NCI-H345 treated with DMSO at 0.1 percent for 48 hours (cell line): ENCODE measurements around the gene ZNF821.
"Not testable (repeated sequence)": the region's sequence is repeated elsewhere in the genome, so short reads cannot be mapped to it uniquely, and the experiment has no call there.

Source experiments
- DNase-seq: peaks from one replicate; lab custom pipeline; 2025; ENCODE audit not compliant: unreplicated experiment; lab: John Stamatoyannopoulos, UW

ZNF821 gene

DNA sequence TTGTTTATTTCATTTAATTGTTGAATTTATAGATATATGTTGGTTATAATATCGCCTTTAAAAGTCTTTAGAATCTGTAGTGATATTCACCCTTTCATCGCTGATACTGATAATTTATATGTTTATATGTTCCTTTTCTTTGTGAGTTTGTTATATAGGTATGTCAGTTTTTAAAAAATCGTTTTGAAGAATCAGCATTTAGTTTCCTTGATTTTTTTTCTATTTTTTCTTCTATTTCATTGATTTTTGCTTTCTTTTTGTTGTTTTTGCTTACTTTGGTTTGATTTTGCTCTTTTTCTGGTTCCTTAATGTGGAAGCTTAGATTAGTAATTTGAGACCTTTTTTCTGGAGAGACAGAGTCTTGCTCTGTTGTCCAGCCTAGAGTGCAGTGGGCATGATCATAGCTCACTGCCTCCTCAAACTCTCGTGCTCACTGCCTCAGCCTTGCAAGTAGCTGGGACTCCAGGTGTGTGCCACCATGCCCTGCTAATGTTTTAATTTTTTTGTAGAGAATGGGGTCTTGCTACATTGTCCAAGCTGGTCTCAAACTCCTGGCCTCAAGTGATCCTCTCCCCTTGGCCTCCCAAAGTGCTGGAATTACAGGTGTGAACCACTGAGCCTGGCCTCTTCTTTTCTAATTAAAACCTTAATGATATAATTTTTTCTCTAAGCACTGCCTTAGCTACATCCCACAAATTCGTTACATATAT is 18.8 kb upstream of the ZNF821 start:
- no peak for DNase-seq

DNA sequence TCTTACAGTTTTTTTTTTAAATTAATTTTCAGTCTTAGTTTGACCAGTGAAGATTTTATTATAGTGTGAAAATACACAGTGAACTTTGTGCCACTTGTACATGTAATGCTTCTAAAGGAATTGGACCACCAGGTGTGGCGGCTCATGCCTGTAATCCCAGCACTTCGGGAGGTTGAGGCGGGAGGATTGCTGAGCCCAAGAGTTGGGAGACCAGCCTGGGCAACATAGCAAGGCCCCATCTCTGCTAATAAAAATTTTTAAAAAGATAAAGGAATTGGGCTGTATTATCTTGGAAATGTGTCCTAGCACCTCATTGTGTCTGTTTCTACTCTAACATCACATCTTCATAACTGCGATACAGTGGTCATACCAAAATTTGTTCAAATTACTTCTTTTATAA is 15.2 kb upstream of the ZNF821 start:
- no peak for DNase-seq

DNA sequence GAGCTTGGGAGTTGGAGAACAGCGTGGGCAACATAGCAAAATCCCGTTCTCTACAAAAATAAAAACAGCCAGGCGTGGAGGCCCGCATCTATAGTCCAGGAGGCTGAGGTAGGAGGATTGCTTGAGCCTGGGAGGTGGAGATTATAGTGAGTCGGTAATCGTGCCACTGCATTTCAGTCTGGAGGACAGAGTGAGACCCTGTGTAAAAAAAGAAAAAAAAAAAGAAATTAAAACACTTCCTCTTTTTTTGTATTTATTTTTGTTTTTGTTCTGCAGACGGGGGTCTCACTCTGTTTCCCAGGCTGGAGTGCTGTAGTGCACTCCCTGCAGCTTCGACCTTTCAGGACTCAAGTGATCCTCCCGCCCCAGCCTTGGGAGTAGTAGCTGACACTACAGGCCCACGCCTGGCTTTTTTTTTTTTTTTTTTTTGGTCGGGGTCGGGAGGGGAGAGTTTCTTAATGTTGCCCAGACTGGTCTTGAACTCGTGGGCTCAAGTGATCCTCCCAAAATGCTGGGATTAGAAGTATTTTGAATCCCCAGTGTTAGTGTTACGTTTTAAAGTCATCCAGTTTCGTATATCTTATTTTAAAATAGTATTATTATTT is 12.9 kb upstream of the ZNF821 start:
- DNase-seq: no peak

DNA sequence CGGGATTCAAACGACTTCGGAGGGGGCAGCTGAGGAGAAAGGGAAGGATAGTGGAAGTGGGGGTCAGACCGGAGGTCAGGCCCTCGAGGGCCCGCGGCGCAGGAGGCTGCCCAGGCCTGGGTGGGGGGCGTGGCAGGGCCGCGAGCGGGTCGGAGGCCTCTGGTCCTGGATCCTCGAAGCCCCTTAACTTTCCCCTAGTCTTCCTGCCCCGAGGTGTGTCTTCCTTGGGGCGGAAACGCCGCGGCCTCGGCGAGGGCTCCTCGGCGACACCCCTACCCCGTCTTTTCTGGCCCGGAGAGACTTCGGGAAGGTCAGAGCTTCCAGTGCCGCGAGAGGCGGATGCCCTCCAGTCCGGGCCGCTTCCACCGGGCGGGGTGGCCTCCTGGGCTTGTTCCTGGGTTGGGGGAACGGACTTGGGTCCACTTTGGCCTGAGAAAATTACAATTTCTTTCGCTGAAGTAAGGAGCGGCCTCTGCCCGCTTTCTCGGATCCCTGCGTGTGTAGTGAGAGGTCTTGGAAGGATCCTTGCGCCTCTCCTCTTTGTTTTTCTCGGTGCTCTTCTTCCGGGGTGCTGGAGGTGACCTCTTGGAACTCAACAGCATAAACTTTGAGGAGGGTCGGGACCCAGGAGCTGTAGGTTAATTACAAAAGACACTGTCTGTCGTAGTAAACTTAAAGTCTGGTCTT is 11.8 kb upstream of the ZNF821 start:
- DNase-seq: no peak

DNA sequence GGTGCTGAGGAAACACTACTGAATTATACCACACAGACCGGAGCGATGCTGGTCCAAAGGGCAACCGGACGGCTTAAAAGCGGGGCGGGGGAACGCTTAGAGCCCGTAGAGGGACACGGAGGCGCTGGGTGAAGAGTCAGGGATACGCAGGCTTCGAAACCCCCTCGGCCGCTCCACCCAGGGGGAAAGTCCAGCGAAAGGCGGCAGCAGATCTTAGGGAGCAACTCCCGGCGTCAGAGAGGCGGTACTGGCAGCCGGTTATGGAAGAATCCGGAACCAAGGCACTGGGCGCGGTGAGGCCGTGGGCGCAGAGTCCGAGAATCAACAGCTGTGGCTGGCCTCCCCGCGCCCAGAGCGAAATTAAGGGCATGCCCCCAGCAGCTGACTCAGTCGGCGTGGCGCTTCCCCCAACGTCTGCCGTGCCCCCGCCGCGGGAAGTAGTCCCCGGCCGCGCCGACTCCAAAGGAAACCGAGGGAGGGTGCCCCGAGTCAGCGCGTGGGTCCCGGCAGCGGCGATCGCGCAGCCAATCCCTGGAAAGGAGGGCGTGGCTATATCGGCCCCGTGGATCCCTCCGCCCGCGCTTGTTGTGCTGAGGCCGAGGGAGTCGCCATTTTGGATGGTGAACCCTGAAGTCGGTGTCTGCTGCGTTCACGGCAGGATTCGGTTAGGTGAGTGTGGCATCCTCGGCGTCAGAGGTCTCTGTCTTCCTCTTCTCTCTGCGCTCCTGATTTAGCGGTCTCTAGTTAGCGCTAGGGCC is 11.1 kb upstream of the ZNF821 start, which contains the start of gene IST1:
IST1 (plus strand) TSS at position 611 of the 758 bp plus-strand sequence. CDS start 20,110 bp downstream, outside the sequence.
- DNase-seq: peak; percentile 84

DNA sequence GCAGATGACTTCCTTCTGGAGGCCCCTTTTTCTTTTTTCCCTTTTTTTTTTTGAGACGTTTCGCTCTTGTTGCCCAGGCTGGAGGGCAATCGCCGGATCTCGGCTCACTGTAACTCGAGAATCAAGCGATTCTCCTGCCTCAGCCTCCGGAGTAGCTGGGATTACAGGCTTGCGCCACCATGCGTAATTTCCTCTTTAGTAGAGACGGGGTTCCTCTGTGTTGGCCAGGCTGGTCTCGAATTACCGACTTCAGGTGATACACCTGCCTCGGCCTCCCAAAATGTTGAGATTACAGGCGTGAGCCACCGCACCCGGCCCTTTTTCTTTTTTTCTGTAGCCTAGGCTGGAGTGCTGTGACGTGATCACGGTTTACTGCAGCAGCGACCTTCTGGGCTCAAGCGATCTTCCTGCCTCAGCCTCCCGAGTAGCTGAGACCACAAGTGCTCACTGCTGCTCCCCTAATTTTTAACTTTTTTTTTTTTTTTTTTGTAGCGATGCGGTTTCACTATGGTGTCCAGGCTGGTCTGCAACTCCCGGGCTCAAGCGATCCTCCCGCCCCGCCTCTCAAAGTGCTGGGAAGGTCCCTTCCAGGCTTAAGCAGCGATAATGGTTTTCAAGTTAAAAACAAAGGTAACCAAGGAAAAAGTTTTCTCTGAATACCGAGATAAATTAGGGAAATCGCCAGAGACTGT is 10.4 kb upstream of the ZNF821 start:
- DNase-seq: peak; percentile 21

DNA sequence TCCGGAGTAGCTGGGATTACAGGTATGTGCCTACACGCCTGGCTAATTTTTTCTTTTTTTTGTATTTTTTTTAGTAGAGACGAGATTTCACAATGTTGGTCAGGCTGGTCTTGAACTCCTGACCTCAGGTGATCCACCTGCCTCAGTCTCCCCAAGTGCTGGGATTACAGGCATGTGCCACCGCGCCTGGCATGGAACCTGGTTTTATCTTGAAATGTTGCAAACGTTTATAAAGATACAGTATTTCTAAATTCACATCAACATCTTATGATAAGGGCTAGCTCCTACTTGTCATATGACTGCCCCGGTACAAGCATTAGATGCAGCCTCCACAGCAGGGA is 9.9 kb upstream of the ZNF821 start:
- no peak for DNase-seq

DNA sequence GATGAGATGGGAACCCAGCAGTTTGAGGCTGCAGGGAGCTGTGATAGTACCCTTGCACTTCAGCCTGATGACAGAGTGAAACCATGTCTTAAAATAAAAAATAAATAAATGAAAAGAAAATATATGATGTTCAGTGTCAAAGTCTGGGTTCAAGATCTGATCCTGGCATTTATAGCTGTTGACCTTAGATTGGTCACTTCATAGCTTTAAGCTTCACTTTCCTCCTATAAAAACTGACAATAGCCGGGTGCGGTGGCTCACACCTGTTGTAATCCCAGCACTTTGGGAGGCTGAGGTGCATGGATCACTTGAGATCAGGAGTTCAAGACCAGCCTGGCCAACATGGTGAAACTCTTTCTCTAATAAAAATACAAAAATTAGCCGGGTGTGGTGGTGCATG is 5.2 kb upstream of the ZNF821 start:
- DNase-seq: no peak

DNA sequence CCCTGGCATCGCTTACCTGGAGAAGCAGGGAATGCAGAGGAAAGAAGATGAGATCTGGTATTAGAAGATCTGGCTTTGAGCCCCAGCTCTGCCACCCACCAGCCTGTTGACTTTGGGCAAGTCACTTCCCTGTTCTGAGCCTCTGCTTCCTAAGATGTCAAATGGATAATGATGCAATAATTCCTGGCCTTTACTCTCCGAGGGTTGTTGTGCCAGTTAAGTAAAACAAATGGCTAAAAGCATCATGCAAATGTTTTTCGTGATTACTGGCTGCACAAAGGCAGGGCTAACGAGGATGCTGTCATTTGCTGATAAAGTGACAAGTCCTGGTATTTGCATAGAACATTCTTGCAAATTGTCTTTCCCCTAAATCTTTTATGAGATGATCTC is 1.3 kb upstream of the ZNF821 start:
- no peak for DNase-seq

DNA sequence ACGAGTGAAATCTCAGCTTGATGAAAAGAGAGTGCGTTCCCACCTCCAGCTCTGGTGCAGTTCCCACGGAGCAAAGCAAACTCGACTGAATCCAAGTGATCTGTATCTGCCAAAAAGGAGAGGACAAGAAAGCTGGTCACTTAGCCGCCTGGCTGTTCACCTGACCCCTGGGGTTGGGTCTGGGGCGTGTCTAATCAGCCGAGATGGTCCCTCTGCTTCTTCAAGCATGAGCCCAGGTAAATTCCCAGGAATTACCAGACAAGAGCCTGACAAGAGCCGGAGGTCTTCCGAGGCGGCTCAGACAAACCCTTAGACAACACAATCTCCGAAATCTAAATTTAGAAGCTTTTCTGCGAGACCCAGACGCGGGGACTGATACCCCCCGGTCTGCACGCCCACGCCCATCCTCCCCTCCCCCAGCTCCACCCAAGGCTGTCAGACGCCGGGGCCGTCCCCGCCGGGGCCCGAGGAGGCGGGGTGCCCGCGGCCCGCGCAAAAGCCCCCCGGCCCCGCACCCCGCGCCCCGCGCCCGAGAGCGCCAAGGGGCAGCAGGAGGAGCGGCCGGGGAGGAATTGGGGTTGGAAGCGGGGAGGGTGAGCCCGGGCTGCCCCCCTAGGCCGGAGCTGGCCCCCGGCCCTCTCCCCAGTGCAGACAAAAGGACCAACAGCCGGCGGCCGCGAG is 674 bp downstream of the ZNF821 start:
- DNase-seq: peak; percentile 5

DNA sequence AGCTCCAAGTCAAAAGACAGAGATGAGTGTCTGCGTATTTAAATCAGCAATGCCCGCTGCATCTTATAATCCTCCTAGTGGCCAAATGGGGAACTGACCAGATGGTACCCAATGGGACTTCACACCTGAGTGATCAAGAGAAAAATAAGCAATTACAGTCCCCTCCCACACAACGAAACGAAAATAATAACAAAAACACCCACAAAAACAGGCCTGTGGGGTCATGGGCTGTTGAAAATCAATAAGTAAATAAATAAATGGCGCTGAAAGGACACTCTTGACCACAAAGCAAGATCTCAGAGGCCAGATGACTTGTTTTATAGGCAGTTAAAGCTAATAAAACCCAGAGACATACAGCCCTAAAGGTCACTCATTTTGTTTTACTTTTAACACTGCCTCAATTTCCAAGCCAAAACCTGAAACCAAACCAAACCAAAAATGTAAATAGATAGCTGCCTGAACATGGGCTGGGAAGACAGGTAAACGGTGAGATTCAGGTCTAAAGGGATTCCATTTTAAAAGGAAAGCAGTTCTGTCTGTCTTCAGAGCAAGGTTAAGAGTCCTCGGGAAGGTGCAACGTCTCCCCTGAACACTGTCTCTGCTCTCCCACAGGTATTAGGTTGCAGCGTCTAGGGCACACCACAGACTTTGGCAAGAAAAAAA is 1.3 kb downstream of the ZNF821 start:
- DNase-seq: peak; percentile 48

DNA sequence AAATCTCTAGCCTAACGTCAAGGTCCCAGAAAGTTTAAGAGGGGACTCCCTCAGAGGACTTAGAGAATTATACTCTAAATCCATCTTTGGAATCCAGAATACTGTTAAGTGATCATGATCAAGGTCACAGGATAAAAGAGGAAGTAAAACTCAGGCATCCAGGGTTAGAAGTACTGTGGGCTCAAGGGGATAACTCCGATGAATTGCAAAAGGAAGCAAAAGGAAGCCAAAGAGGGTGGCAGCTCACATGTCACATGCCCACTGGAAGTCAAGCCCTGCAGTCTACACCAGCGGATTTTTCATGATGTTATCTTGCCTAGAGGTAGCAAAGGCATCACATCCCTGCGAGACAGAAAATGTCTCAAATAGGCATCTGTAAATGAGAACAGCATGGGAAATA is 3.8 kb downstream of the ZNF821 start:
- DNase-seq: no peak

DNA sequence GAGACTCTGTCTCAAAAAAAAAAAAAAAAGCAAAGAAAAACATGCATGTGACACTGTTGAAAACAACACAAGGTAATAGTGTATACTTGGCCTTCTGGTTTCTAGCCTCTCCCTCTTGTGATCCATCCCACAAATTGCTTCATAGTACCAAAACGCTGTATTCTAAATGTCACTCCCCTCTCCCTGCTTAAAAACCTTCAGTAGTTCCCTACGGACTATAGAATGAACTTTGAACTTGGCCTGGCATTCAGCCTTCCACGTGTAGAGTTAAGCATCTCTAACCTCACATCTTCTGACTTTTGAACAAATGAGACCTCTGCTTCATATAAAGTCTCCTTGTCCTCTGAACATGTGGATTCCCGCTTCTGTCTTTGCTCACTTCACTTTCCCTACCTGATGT is 5.1 kb downstream of the ZNF821 start:
- DNase-seq: no peak

DNA sequence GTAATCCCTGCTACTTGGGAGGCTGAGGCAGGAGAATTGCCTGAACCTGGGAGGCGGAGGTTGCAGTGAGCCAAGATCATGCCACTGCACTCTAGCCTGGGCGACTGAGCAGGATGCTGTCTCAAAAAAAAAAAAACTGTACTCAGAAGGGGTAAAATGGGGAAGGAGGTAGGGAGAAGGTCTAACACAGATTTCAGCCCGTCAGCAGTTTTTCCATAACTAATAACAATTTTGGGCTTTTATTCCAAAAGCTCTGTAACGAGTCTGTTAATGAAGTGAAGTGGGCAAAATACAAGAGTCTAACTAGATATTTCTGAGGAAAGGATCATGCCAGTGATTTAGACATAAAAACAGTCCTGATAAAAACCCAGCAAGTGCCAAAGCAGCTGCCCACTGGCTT is 10.8 kb downstream of the ZNF821 start:
- DNase-seq: no peak

DNA sequence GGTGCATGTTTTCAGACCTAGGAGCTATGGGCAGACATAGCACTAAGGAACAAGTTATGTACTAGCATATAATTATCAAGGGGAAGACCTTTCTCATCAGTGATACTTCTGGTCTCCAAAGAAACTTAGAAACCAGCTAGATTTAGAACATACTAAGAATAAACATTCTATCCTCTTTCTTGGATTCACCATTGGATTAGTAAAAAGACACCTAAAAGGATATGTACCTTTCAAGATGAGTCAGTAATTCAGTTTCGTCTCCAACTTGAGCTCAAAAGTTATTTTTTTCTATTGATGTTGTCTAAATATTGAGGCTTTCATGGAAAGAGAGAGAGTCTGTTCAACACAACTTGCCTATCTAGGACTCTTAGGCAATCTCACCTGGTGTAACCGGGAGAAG is 13.2 kb downstream of the ZNF821 start:
- no peak for DNase-seq

DNA sequence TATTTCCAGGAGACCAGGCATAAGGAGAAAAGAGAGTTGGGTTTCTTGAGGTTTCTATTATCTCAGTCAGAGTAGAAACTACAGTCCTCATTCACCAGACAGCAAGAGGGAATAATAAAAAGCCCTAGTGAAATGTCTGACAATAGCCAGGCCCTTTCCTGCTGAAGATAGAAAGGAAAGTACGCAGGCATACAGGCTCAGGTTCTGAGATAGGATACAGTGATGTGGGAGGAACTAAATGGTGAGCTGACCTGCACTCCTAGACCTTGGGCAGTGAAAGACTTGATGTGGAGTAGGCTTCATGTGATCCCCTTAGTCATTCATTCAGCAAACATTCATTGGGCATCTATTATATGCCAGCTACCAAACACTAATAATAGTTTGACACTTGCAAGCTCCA is 14.9 kb downstream of the ZNF821 start:
- no peak for DNase-seq

DNA sequence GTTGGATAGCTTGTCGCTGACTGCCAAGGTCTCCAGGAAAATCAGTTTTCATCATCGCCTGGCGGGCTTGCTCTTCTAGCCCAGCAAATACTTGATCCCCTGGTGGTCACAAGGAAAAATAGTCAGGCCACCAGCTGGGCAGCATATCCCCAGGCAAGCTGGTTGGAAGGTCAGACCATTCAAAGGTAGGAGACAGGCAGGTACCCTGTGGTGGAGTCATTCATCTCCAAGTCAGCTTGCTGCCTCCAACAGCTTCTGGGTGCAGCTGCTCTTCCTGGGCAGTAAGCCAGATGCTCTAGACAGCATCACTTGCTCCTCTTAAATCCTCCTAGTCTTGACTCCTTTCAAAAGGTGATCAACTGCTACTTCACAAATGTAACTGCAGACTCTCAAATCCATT is 16.0 kb downstream of the ZNF821 start:
- peak; percentile 75 for DNase-seq

DNA sequence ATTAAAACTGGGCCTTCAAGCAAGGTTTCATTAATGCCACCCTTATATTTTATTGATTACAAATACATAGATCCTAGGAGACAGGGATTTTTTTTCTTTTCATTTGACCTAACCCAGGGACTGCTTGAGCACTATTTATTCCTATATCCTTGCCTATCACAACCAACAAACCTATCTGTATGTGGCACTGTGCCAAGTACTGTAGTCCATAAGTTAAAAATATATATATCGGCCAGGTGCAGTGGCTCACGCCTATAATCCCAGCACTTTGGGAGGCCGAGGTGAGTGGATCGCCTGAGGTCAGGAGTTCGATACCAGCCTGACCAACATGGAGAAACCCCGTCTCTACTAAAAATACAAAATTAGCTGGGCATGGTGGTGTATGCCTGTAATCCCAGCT is 16.8 kb downstream of the ZNF821 start:
- DNase-seq: not testable (repeated sequence)

DNA sequence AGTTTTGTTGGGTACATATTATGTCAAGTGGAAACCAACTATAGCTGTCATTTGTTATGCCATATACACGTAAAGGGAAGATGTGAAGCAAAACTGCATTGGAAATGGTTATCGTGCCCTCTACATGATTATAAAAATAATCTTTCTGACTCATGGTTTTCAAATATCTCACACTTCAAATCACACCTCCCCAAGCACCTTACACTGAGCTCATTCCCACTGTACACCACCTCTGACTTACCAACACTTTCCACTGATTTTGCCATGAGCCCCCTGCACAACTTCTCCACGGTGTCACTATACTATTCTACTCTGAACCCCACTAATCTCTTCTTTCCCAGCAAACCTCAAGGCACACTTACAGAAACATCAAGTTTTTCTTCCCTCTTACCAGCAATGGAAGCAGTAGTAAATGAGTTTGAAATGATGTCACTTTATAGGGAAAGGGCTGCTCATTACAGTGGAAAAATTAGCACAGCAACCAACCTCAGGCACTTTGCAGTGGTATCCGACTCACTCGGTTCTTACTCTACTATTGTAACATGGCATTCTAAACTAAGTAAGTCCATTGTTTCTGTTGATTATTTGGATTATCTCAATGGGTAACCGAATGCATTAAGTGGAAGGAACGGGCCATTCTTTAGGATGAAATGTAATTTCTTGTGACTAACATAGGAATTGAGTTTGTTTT is 18.7 kb downstream of the ZNF821 start:
- no peak for DNase-seq
